Body of pancreas (tissue), 4 donors: ENCODE data around the gene ERC1. TPM values are rescaled to one million over a fixed set of nuclear protein-coding genes. Genes with fewer than 3 reads are reported as not detected.
"Not testable (repeated sequence)": the region's sequence is repeated elsewhere in the genome, so short reads cannot be mapped to it uniquely, and the experiment has no call there.

Experiments
- ATAC-seq: fragments of 150-250 bp; one replicate; pipeline ENCODE4 v1.9.1; 2016
- DNase-seq, 4 donors: peaks; one replicate each; pipeline ENCODE4 v3.0.0-alpha.2; 2019
- H3K27ac ChIP-seq, 4 donors: fragments of 200-600 bp; sonication (generic); 1 replicate in 3 of 4; 2 replicates in 1 of 4; pipeline versions ENCODE4 v1.5.1 to v1.6.1; 2016 to 2019; ENCODE audit warnings: mild to moderate bottlenecking in 1 of 4, mixed read lengths in 1 of 4, moderate library complexity in 1 of 4
- H3K27me3 ChIP-seq, 2 donors: fragments of 200-600 bp; sonication (generic); one replicate each; pipeline ENCODE4 v1.6.0; 2016; ENCODE audit warnings: mild to moderate bottlenecking in 1 of 2
- H3K36me3 ChIP-seq, 2 donors: fragments of 200-600 bp; sonication (generic); replicated peaks in 1 of 2; 2 replicates each; pipeline ENCODE4 v1.5.1; 2016; ENCODE audit warnings: low read depth in 2 of 2; ENCODE audit not compliant: insufficient read depth in 1 of 2
- H3K4me1 ChIP-seq: fragments of 200-600 bp; sonication (generic); one replicate; pipeline ENCODE4 v1.6.0; 2016
- H3K4me3 ChIP-seq, 2 donors: fragments of 200-600 bp; sonication (generic); 1 replicate in 1 of 2; 2 replicates in 1 of 2; pipeline ENCODE4 v1.5.1; 2016 to 2019
- H3K9me3 ChIP-seq, 3 donors: fragments of 200-600 bp; sonication (generic); 1 replicate in 2 of 3; 2 replicates in 1 of 3; pipeline ENCODE4 v1.5.1; 2016
- CTCF ChIP-seq, 7 experiments: fragments of 450-650 bp in 4 of 7; fragments of 200-600 bp in 3 of 7; sonication (generic) in 3 of 7; IDR thresholded peaks; one replicate each; pipeline ENCODE4 v1.5.1; 2016 to 2019; ENCODE audit warnings: antibody characterized with exemption in 7 of 7
- POLR2A ChIP-seq, 3 donors: fragments of 450-650 bp; IDR thresholded peaks; one replicate each; pipeline ENCODE4 v1.6.1; 2016; ENCODE audit warnings: antibody characterized with exemption in 3 of 3, mild to moderate bottlenecking in 2 of 3
- WGBS, 2 donors: methylation state at CpG; one replicate each; pipeline ENCODE4 v1.1.5; 2017; 5-methylcytosine and 5-hydroxymethylcytosine counted together
- intact Hi-C: fragments of 100-400 bp; cut with DNase I; formaldehyde crosslinking; loops from one replicate; pipeline ENCODE4 v1.15.1; 2023
- total RNA-seq, 2 donors: library from RNA; depleted of rRNA; stranded (reverse); fragments of >200 nt; gene quantifications; one replicate each; pipeline ENCODE4 v1.1.0, GENCODE V29; 2016

ERC1 gene
- total RNA-seq, 2 donors from 2014 or later, result 20.8 to 29.0 TPM

GRCh38 chr12:1094714-1095113, 103.7 kb downstream of the ERC1 start:
- no peak for TF ChIP-seq CTCF (IDR thresholded peaks at IDR 0.05)
- no peak for TF ChIP-seq POLR2A (IDR thresholded peaks at IDR 0.05)
- no peak overlapping the region for H3K4me3 ChIP-seq
- H3K9me3 ChIP-seq, result no peaks in the 10 kb centered on the region
- DNase-seq (no peak), ATAC-seq (no peak)
- no peaks in the 10 kb centered on the region for H3K4me1 ChIP-seq
- no peaks in the 10 kb centered on the region for H3K27me3 ChIP-seq
- intact Hi-C loops, result no loop called here
- no peaks in the 10 kb centered on the region for H3K36me3 ChIP-seq
- no peak overlapping the region for H3K27ac ChIP-seq
- WGBS, 2 donors, result 93% methylated on average over 3 of the region's 3 CpGs

- intact Hi-C loops, result no loop called here
- Histone ChIP-seq H3K4me1 (no peaks in the 10 kb centered on the region), H3K27ac (no peak overlapping the region), H3K4me3 (no peak overlapping the region), H3K36me3 (no peaks in the 10 kb centered on the region), H3K27me3 (no peaks in the 10 kb centered on the region), H3K9me3 (no peaks in the 10 kb centered on the region)
- ATAC-seq (no peak), DNase-seq (no peak)
- TF ChIP-seq POLR2A (IDR thresholded peaks at IDR 0.05) (no peak), CTCF (IDR thresholded peaks at IDR 0.05) (no peak)
- 83 to 86% methylated on average over 2 of the region's 2 CpGs for WGBS, 2 donors
These were observed 108.1 kb downstream of the ERC1 start for GRCh38 chr12:1099158-1099557.

DNA sequence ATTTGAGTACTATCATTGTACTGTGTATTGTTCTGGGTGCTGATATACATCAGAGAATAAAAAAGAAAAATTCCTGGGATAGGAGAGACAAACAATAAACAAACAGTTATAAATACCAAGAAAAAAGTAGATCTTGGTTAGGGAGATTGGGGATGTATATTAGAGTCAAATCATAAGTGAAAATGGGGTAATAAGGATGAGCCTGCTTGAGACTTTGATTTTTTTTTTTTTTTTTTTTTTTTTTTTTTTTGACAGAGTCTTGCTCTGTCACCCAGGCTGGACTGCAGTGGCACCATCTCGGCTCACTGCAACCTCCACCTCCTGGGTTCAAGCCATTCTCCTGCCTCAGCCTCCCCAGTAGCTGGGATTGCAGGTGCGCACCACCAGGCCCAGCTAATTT, 108.6 kb downstream of the ERC1 start:
- H3K27ac ChIP-seq, H3K4me1 ChIP-seq, H3K4me3 ChIP-seq, H3K36me3 ChIP-seq, H3K27me3 ChIP-seq, DNase-seq, intact Hi-C loops, ATAC-seq, H3K9me3 ChIP-seq: not testable (repeated sequence)
- 89 to 92% methylated on average over 2 of the region's 2 CpGs for WGBS, 2 donors

DNA sequence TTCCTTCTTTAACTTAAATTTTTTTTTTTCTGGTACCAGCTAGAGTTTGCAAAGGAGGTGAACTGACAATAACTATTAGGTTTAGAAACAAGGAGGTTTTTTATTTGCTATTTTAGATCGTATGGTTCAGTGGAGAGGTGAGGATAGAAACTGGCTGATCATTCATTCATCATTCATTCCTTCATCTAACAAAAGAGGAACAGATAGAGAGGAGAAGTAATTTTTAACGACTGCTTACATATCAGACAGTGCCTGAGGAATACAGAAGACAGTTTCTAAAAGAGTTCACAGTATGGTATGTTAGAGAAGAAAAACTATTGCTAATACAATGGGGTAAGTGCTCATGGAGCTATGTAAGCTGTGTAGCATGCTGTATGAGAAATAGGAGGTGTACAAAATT, 111.1 kb downstream of the ERC1 start:
- ATAC-seq (no peak), DNase-seq (no peak)
- TF ChIP-seq POLR2A (IDR thresholded peaks at IDR 0.05), result no peak
- TF ChIP-seq CTCF (IDR thresholded peaks at IDR 0.05), result no peak
- Histone ChIP-seq H3K27me3 (no peaks in the 10 kb centered on the region), H3K4me1 (no peaks in the 10 kb centered on the region), H3K27ac (no peak overlapping the region), H3K36me3 (no peaks in the 10 kb centered on the region), H3K4me3 (no peak overlapping the region), H3K9me3 (no peaks in the 10 kb centered on the region)
- WGBS, 2 donors, result 59 to 66% methylated on average over 2 of the region's 2 CpGs
- intact Hi-C loops, result no loop called here

- no peaks in the 10 kb centered on the region for H3K4me1 ChIP-seq
- no peaks in the 10 kb centered on the region for H3K36me3 ChIP-seq
- intact Hi-C loops, result no loop called here
- H3K4me3 ChIP-seq, result no peak overlapping the region
- no peaks in the 10 kb centered on the region for H3K9me3 ChIP-seq
- ATAC-seq, result no peak
- DNase-seq, result no peak
- H3K27me3 ChIP-seq, result no peaks in the 10 kb centered on the region
- 75 to 83% methylated on average over 10 of the region's 10 CpGs for WGBS, 2 donors
- TF ChIP-seq POLR2A (IDR thresholded peaks at IDR 0.05) (no peak), CTCF (IDR thresholded peaks at IDR 0.05) (no peak)
- no peak overlapping the region for H3K27ac ChIP-seq
These were observed 111.9 kb downstream of the ERC1 start for GRCh38 chr12:1102791-1103450.
